HG02943 (cell line): ENCODE measurements around the gene C1QBP.
A peak's percentile ranks its signal among the peaks of the same experiment; 100 is the strongest.
"Not testable (repeated sequence)": the region's sequence is repeated elsewhere in the genome, so short reads cannot be mapped to it uniquely, and the experiment has no call there.

Experiments
- ATAC-seq: cut with Tn5 transposase; IDR thresholded peaks from one replicate; pipeline ENCODE4 v1.9.1; 2021; ENCODE audit warnings: mild to moderate bottlenecking, low read depth, moderate library complexity; ENCODE audit not compliant: unreplicated experiment

C1QBP gene

DNA sequence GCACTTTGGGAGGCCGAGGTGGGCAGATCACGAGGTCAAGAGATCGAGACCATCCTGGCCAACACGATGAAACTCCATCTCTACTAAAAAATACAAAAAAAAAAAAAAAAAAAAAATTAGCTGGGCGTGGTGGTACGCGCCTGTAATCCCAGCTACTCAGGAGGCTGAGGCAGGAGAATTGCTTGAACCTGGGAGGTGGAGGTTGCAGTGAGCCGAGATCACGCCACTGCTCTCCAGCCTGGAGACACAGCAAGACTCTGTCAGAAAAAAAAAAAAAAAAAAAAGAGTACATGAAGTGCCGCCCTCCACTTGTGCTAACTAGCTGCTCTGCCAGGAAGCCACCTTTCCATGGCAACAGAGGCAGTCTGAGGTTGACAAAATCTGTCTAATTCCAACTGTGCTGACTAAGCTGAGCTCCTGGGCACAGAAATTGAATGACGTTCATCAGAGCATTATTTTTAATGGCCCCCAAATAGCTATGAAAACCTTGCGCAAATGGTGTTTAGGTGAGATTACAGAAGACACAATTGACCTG lies 3.1 kb downstream of the C1QBP start:
- not testable (repeated sequence) for ATAC-seq

DNA sequence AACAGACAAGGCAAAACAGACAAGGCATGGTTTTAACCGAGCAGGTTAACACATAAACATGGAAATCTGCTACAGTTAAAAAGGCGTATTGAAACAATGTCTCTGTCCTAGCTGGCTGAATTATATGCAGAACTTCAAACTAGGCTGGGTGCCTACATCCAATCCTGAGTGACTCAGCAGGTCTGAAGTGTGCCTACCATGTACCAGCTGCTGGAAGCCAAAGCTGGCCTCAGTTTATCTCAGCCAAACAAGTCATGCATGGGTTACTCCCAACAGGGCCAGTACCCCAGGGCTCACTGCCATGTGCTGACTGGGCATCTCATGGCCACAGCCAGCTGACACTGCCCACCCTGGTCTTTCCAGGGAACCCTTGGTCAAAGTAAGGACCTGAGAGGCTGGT lies 4.0 kb downstream of the C1QBP start:
- no peak for ATAC-seq

- no peak for ATAC-seq
These were observed 6.9 kb downstream of the C1QBP start for GRCh38 chr17:5431949-5432556.

DNA sequence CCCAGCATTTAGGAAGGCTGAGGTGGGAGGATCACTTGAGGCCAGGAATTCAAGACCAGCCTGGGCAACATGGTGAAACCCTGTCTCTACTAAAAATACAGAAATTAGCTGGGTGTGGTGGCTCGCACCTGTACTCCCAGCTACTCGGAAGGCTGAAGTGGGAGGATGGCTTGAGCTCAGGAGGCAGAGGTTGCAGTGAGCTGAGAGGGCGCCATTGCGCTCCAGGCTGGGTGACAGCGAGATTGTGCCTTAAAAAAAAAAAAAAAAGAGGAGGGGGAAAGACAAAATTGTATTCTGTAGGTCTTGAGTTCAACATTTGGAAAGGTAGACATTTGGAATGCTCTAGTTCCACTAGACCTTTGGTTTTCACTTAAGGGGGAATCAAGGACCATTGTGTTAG lies 7.7 kb downstream of the C1QBP start:
- not testable (repeated sequence) for ATAC-seq

DNA sequence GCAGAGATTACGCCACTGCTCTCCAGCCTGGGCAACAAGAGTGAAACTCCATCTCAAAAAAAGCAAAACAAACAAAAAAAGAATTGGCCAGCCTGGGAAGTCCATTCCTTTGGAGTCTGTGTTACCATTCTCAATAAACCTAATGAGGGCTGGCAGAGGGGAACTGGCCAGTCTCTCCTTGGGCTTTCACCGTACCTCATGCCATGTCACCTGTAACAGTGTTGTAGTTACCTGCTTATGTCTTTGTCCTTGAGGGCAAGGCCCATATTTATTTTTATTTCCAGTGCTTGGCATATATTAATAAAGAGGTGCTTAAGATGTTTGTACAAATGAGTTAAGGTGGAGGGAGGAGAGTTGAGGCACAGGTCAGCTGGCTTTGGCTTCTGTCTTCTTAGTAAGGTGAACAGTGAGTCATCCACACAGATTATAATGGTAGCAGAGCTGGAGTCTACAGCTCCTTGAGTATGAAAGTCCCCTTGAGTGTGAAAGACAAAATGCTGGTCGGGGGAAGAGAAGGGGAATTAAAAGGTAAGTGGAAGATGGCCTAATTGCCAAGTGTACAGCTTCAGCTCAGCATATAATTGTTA lies 8.4 kb downstream of the C1QBP start:
- ATAC-seq = no peak

- no peak for ATAC-seq
These were observed 9.6 kb downstream of the C1QBP start for GRCh38 chr17:5429191-5429887.

- no peak for ATAC-seq
These were observed 13.1 kb downstream of the C1QBP start for GRCh38 chr17:5425826-5426225.

GRCh38 chr17:5424909-5425308 lies 14.0 kb downstream of the C1QBP start:
- no peak for ATAC-seq

- no peak for ATAC-seq
These were observed 16.4 kb downstream of the C1QBP start for GRCh38 chr17:5422505-5422904.

DNA sequence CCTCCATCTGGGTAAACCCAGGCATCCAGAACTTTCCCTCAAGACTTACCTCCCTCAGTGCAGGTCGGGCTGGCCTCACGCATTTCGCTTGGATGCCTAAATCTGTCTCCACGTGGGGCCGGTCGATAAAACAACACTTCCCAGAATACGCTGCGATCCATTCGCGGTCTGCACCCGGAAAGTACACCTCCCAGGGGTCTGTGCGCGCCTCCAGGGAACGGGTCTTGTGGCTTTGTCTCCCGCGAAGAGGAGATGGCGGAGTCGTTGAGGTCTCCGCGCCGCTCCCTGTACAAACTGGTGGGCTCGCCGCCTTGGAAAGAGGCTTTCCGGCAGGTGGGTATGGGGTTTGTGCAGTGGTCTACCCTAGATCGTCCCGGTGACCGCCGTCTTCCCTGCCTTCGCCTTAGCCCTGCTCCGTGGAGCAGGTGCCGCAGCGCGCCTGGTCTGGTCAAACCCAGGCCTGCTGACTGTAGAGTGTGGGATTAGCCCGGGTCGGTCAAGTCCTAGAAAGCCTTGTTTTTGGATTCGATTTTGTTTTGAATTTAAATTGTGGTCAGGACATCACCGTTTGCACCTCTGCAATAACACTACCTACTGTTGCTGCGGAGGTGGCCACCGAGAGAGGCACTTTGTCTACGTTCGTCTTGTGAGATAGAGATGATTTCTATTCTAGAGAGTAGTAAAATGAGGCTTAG lies 18.8 kb downstream of the C1QBP start, which contains the start of gene RPAIN:
Gene RPAIN (plus strand): TSS at position 224 of the 695 bp plus-strand sequence. CDS start 29 bp downstream, at position 253.
- peak; percentile 48 for ATAC-seq

DNA sequence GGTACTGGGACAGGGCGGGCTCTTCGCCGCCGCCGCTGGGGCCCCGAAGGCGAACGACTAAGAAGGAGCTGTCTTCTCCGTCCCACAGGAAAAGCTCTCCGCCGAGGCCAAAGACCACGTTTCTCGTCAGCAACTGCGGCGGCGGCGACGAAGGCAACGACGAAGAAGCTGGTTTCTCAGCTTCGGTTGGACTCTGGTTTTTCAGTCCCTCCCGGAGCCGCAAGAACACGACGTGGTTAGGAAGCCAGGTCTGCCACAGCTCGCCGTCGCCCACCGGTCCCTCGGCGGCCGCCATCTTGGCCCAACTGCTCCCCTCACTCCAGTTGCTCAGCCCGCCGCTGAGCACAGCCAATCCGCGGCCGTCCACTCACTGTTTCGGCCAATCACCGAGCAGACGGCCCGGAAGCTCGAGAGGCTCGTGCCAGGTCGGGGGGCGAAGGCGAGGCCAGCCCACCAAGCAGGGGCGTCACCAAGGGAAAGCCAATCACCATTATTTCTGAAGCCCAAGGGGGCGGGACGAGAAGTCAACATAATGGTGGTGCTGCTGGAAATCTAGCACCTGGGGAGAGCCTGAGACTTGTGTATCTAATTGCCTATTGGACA lies 19.5 kb downstream of the C1QBP start, which contains the start of gene NUP88:
Gene NUP88 (minus strand): TSS at position 307 of the 603 bp plus-strand sequence. CDS start 12 bp downstream, at position 295.
- peak; percentile 88 for ATAC-seq

GRCh38 chr17:5418858-5419355 lies 20.0 kb downstream of the C1QBP start:
- peak; percentile 35 for ATAC-seq

- ATAC-seq = no peak
These were observed 22.1 kb downstream of the C1QBP start for GRCh38 chr17:5416901-5417300.

DNA sequence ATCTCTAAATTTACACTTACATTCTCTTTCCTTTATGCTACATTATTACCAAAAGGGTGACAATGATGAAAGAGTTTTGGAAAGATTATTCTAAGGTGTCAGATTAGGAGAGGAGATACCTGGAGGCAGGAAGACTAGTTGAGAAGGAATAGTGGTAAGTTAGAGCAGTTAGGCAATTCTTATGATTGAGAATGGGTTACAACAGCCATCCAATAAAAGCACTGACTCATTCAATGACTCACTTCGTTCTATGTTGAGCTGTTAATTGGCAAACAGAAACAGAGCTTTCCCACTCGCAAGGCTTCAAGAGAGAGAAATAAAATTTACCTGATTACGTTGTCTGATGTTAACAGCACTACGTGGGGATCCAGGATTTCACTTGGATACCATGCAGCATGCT lies 25.3 kb downstream of the C1QBP start:
- no peak for ATAC-seq

- ATAC-seq = no peak
These were observed 28.2 kb downstream of the C1QBP start for GRCh38 chr17:5410594-5411272.

GRCh38 chr17:5408186-5408585 lies 30.8 kb downstream of the C1QBP start:
- no peak for ATAC-seq

DNA sequence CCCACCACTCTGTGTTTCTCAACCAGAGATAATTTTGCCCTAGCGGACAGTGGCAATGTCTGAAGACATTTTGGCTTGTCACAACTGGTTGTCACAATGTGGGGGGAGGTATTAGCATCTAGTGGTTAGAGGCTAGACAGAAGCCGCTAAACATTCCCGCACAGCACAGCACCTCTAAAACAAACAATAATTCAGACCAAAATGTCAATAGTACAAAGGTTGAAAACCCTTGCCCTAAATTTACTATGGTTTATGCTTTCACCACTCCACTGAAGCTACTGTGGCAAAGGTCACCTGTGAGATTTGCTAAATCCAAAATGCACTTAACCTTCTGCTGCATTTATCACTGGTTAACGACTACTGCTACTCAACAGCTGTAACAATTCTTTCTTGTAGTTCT lies 33.6 kb downstream of the C1QBP start:
- no peak for ATAC-seq

DNA sequence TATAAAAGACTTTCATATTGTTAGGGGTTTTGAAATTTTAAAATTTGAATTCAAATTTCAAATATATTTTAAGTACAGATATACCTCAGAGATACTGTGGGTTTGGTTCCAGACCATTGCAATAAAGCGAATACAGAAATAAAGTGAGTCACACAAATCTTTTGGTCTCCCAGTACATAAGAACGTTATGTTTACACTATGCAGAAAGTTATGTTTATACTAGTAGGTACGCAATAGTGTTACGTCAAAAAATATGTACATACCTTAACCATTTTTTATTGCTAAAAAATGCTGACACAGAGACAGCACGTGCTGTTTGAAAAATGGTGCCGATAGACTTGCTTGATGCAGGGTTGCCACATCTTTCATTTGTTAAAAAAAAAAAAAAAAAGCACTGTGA lies 39.2 kb downstream of the C1QBP start:
- ATAC-seq = no peak

GRCh38 chr17:5396612-5397011 lies 42.3 kb downstream of the C1QBP start:
- no peak for ATAC-seq

DNA sequence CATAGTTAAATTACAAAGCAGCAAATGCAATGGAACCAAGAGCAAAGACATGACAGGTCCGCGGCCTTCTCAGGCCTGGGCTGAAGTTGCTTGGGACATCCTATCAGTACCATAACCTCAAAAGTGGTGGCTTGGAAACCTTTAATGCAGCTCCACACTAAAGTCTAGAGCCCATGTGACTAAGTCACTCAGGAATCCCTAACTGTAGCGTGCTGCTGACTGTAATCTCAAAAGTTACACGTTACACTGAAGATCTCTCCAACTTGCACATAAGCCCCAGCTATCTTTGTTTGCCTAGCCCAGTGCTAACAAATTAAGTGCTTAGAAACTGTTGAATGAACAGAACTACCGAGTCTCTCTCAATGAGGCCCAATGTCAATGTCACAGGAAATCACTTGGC lies 47.3 kb downstream of the C1QBP start:
- no peak for ATAC-seq
